Medulla oblongata (tissue), 1 donor: ENCODE results near the gene CLEC4G.
A peak's percentile ranks its signal among the peaks of the same experiment; 100 is the strongest.

ENCODE experiments used
- DNase-seq: peaks from one replicate; pipeline ENCODE4 v3.0.0-alpha.2; 2015; ENCODE audit errors: extremely low spot score

The CLEC4G gene

GRCh38 chr19:7697721-7698287, 34.1 kb downstream of the CLEC4G start:
- DNase-seq, result no peak

GRCh38 chr19:7694499-7694898, 37.4 kb downstream of the CLEC4G start:
- DNase-seq, result no peak

GRCh38 chr19:7692417-7693088, 39.4 kb downstream of the CLEC4G start:
- DNase-seq, result no peak

GRCh38 chr19:7691497-7691896, 40.4 kb downstream of the CLEC4G start:
- no peak for DNase-seq

- no peak for DNase-seq
These were observed 41.1 kb downstream of the CLEC4G start for GRCh38 chr19:7690779-7691258.

- no peak for DNase-seq
These were observed 42.7 kb downstream of the CLEC4G start for GRCh38 chr19:7689165-7689564.

GRCh38 chr19:7687177-7687576, 44.7 kb downstream of the CLEC4G start:
- no peak for DNase-seq

GRCh38 chr19:7685546-7686445, 46.1 kb downstream of the CLEC4G start:
- no peak for DNase-seq

- DNase-seq, result no peak
These were observed 49.6 kb downstream of the CLEC4G start for GRCh38 chr19:7682175-7682855.

GRCh38 chr19:7681340-7682174, 50.4 kb downstream of the CLEC4G start:
- DNase-seq, result peak; percentile 81

- DNase-seq, result peak; percentile 87
These were observed 51.1 kb downstream of the CLEC4G start, which contains the start of gene TRAPPC5 for GRCh38 chr19:7680606-7681339. TRAPPC5 (plus strand) TSS chr19:7680833; CDS start chr19:7682254, 1,421 bp downstream.

GRCh38 chr19:7679771-7680605, 51.9 kb downstream of the CLEC4G start:
- DNase-seq, result no peak

GRCh38 chr19:7678971-7679751, 52.7 kb downstream of the CLEC4G start:
- peak; percentile 13 for DNase-seq
